GM19240 (cell line): ENCODE measurements around the gene SART3.
"Not testable (repeated sequence)": the region's sequence is repeated elsewhere in the genome, so short reads cannot be mapped to it uniquely, and the experiment has no call there.

ENCODE experiments used
- DNase-seq: peaks from one replicate; pipeline ENCODE4 v3.0.0; 2011; ENCODE audit warnings: low spot score; ENCODE audit not compliant: insufficient read length

The SART3 gene

DNA sequence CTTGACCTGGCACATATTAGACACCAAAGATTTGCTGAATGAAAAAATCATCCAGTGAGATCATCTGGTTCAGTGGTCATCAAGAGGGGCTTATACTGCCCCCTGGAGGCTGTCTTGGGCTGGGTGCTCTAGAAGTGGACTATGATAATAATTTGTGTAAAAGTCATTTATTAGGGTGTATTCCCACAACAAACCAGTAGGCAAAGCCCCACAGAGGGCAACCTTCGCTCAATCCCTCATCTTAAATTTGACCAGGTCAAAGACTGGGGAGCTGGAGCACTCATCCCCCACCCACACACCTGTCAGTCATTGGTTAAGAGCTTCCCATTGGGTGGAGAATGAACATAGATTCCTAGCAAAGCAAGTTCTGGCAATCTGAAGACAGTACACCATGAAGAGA is 65.9 kb downstream of the SART3 start:
- no peak for DNase-seq

DNA sequence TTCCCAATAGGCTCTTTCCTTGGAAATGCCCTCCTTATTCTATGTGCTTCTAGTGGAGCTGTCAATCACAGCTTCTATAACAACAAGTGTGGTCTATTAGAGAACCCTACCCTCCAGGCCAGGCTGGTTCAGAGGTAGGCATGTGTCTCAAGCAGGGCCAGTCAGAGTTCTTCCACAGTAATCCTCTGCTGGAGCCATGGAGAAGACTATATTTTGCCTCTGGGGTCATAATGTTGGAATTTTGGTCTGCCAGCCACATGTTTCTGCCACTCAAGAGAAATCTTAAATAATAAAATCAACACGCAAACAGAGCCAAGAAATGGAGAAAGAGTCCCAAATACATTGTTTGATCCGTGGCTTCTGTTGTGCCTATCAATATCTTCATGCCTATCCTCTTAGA is 69.7 kb downstream of the SART3 start:
- DNase-seq: no peak

GRCh38 chr12:108487029-108487428 is 73.9 kb downstream of the SART3 start:
- DNase-seq: not testable (repeated sequence)

- not testable (repeated sequence) for DNase-seq
Measured at GRCh38 chr12:108485371-108485770, 75.6 kb downstream of the SART3 start.

DNA sequence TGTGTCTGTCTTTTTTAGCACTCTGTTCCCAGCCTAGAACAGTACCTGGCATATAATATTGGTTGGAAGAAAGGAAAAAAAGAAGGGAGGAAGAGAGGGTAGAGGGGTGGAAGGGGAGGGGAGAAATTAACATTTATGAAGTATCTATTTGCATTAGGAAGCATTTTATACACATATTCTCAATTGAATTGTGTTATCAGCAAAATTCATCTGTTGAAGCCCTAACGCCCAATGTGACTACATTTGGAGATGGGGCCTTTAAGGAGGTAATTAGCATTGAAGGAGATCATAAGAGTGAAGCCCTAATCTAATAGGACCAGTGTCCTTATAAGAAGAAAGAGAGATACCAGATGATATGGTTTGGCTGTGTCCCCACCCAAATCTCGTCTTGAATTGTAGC is 76.1 kb downstream of the SART3 start:
- no peak for DNase-seq

- DNase-seq: no peak
Measured at GRCh38 chr12:108484431-108484830, 76.5 kb downstream of the SART3 start.

DNA sequence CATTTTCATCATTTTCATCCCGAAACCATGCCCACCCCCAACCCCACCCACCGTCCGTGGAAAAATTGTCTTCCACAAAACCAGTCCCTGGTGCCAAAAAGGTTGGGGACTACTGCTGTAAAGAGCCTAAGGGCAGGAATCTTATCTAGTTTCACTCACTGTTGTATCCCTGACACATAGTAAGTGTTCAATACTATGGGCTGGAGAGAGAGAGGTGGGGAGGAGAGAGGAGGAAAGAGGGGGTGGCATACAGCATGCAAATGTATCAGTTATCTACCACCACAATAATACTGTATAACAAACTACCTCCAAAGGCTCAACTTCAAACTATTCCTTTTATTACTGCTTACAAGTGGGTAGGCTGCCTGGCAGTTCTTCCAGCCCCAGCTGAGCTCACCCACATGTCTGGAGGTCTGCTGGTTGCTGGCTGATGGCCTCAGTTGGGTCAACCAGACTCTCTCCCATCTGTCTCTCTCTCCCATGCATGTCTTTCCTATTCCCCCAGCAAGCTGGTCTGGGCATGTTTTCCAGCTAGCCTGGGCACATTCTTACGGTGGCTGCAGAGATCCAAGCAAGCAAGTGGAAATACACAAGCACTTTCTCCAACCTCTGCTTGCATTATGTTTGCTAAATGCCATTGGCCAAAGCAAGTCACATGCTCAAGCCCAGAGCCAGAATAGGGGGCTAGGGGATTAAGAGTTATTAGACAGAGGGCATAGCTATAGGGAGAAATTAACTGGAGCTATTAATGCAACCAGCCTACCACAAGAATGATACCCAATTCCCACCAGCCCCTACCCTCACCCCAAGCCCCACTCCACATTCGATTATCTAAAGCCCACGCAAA is 77.5 kb downstream of the SART3 start:
- DNase-seq: no peak

- no peak for DNase-seq
Measured at GRCh38 chr12:108482717-108483212, 78.2 kb downstream of the SART3 start.

GRCh38 chr12:108479364-108480070 is 81.5 kb downstream of the SART3 start:
- DNase-seq: no peak

- no peak for DNase-seq
Measured at GRCh38 chr12:108478611-108479206, 82.3 kb downstream of the SART3 start.

GRCh38 chr12:108477881-108478259 is 83.1 kb downstream of the SART3 start:
- no peak for DNase-seq

- no peak for DNase-seq
Measured at GRCh38 chr12:108477055-108477880, 83.7 kb downstream of the SART3 start.

DNA sequence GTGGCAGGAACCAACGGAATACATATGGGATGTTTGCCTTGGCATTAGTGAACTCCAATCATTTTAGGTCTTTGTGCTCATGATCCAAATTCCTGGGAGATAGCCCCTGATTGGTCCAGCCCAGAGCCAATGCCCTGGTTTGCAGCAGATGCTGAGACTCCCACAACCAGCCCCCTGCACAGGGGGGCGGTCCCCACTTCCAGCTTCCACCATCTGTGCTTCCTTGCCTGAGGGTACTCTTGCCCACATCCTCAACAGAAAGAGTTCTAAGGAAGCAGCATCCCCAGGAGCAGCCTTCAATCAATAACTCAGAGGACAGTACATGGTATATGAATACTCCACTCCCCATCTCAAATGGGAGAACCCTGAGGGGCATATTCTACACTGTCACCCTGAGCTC is 85.6 kb downstream of the SART3 start:
- no peak for DNase-seq

- DNase-seq: no peak
Measured at GRCh38 chr12:108473400-108474055, 87.4 kb downstream of the SART3 start.
